ENCODE results near the gene SLC38A11. TPM values are rescaled to one million over a fixed set of nuclear protein-coding genes. Genes with fewer than 3 reads are reported as not detected.

Gene SLC38A11
- total RNA-seq, 1 experiment from 2014 or later, result 0.46 TPM

- Histone ChIP-seq H3K36me3 (ENCODE audit: control insufficient read depth, insufficient read depth, low read length) (no peaks in the 10 kb centered on the region), H3K27me3 (ENCODE audit: control insufficient read depth, insufficient read depth, low read length) (no peaks in the 10 kb centered on the region), H3K9me3 (ENCODE audit: control insufficient read depth, insufficient read depth, low read depth, low read length) (no peaks in the 10 kb centered on the region), H3K4me3 (ENCODE audit: low read depth in 2 of 2, low read length in 2 of 2) (no peak overlapping the region), H3K4me1 (ENCODE audit: control insufficient read depth, insufficient read depth, low read length) (no peaks in the 10 kb centered on the region), H3K27ac (ENCODE audit: low read length) (no peak overlapping the region)
- in situ Hi-C loops (cut with HindIII; ENCODE audit: low pct_unique_long_range_greater_than_20kb, low sequenced_read_pairs) (no loop called here), intact Hi-C loops (cut with micrococcal nuclease; ENCODE audit: unreplicated experiment) (no loop called here)
- ChIA-PET CTCF (no interaction called here), POLR2A (no interaction called here)
- DNase-seq (ENCODE audit: low read depth, low spot score) (no peak), ATAC-seq (no peak)
- no TSS peak for BruUV-seq (replicated peaks)
- TF ChIP-seq REST (IDR thresholded peaks at IDR 0.05; ENCODE audit: insufficient read depth in 1 of 2, low read depth in 2 of 2, low read length in 1 of 2) (no peak), POLR2AphosphoS5 (IDR thresholded peaks at IDR 0.05; ENCODE audit: low read depth, low read length) (no peak), SIN3A (IDR thresholded peaks at IDR 0.05; ENCODE audit: borderline replicate concordance, insufficient read depth, low read depth, low read length) (no peak), TCF7L2 (IDR thresholded peaks at IDR 0.05; ENCODE audit: low read depth, low read length) (no peak)
- TF ChIP-seq, protein P1, sequence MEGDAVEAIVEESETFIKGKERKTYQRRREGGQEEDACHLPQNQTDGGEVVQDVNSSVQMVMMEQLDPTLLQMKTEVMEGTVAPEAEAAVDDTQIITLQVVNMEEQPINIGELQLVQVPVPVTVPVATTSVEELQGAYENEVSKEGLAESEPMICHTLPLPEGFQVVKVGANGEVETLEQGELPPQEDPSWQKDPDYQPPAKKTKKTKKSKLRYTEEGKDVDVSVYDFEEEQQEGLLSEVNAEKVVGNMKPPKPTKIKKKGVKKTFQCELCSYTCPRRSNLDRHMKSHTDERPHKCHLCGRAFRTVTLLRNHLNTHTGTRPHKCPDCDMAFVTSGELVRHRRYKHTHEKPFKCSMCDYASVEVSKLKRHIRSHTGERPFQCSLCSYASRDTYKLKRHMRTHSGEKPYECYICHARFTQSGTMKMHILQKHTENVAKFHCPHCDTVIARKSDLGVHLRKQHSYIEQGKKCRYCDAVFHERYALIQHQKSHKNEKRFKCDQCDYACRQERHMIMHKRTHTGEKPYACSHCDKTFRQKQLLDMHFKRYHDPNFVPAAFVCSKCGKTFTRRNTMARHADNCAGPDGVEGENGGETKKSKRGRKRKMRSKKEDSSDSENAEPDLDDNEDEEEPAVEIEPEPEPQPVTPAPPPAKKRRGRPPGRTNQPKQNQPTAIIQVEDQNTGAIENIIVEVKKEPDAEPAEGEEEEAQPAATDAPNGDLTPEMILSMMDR (IDR thresholded peaks at IDR 0.05), result no peak
These were observed 12.0 kb upstream of the SLC38A11 start for GRCh38 chr2:164967361-164967760.

DNA sequence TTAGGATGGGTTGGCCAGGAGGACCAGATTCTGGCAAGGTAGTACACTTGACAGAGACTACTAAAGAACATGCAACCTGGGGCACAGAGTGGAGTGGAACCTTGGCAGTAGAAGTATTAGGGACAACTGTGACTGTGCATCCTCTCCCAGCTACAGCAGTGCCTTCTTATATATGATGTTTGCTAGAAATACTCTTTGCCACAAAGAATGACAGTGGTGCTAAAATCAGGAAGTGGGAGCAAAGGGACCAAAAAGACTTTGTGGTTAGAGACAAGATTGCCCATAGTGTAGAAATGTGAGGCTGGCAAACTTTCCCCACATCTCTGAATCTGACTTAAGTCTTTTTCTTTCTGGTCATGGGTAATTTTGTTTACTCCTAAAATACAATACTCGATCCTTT is 9.4 kb upstream of the SLC38A11 start:
- ChIA-PET POLR2A (no interaction called here), CTCF (no interaction called here)
- no peak for TF ChIP-seq SIN3A (IDR thresholded peaks at IDR 0.05; ENCODE audit: borderline replicate concordance, insufficient read depth, low read depth, low read length)
- no peak for TF ChIP-seq REST (IDR thresholded peaks at IDR 0.05; ENCODE audit: insufficient read depth in 1 of 2, low read depth in 2 of 2, low read length in 1 of 2)
- no peak for TF ChIP-seq POLR2AphosphoS5 (IDR thresholded peaks at IDR 0.05; ENCODE audit: low read depth, low read length)
- no peak for TF ChIP-seq TCF7L2 (IDR thresholded peaks at IDR 0.05; ENCODE audit: low read depth, low read length)
- Histone ChIP-seq H3K36me3 (ENCODE audit: control insufficient read depth, insufficient read depth, low read length) (no peaks in the 10 kb centered on the region), H3K9me3 (ENCODE audit: control insufficient read depth, insufficient read depth, low read depth, low read length) (no peaks in the 10 kb centered on the region), H3K27ac (ENCODE audit: low read length) (no peak overlapping the region), H3K4me1 (ENCODE audit: control insufficient read depth, insufficient read depth, low read length) (no peaks in the 10 kb centered on the region), H3K27me3 (ENCODE audit: control insufficient read depth, insufficient read depth, low read length) (no peaks in the 10 kb centered on the region), H3K4me3 (ENCODE audit: low read depth in 2 of 2, low read length in 2 of 2) (no peak overlapping the region)
- in situ Hi-C loops (cut with HindIII; ENCODE audit: low pct_unique_long_range_greater_than_20kb, low sequenced_read_pairs) (no loop called here), intact Hi-C loops (cut with micrococcal nuclease; ENCODE audit: unreplicated experiment) (no loop called here)
- DNase-seq (ENCODE audit: low read depth, low spot score), result no peak
- ATAC-seq, result no peak
- no TSS peak for BruUV-seq (replicated peaks)
